ENCODE measurements around the gene MATCAP1. TPM values are rescaled to one million over a fixed set of nuclear protein-coding genes. Genes with fewer than 3 reads are reported as not detected.

Gene MATCAP1
- total and polyA plus RNA-seq, 2 of the 13 experiments (the other 11 are each of a cell fraction or from before 2014, with no cell fraction given), result 11.2 to 24.5 TPM

GRCh38 chr16:67227567-67227921, 43.8 kb upstream of the MATCAP1 start:
- BruUV-seq (replicated peaks), result no TSS peak
- Histone ChIP-seq H3K27ac (ENCODE audit: extremely low read length, insufficient read depth, low read length) (peak overlapping the region; percentile 55), H3K4me3 (replicated peaks in 1 of 3; ENCODE audit: insufficient read depth in 1 of 3, low read depth in 2 of 3, low read length in 3 of 3) (peak overlapping the region; percentile 97 to 100 (median 98)), H3K36me3 (replicated peaks in 1 of 2; ENCODE audit: control insufficient read depth in 1 of 2, insufficient read depth in 2 of 2, low read length in 2 of 2) (peaks cover 27 to 40% of the 10 kb centered on the region in 2 experiments), H2AFZ (ENCODE audit: low read length) (no peak overlapping the region), H3K27me3 (ENCODE audit: control insufficient read depth in 1 of 2, insufficient read depth in 2 of 2, low read length in 2 of 2) (peaks cover 0 to 4% of the 10 kb centered on the region in 2 experiments; a peak in 1 of 5 replicates), H4K20me1 (ENCODE audit: insufficient read depth, low read length) (no peaks in the 10 kb centered on the region; the same call in 1 of the 2 replicates), H3K79me2 (ENCODE audit: insufficient read depth, low read length) (peaks cover 17% of the 10 kb centered on the region), H3K9me3 (ENCODE audit: low read length) (no peaks in the 10 kb centered on the region), H3K4me2 (ENCODE audit: low read depth, low read length) (peak overlapping the region; percentile 99), H3K4me1 (ENCODE audit: insufficient read depth, low read length) (peaks cover 34% of the 10 kb centered on the region), H3K9ac (ENCODE audit: insufficient read depth, low read depth, low read length) (peak overlapping the region; percentile 98)
- ChIA-PET CTCF (ENCODE audit: low intra/inter-chr PET ratio, low total read pairs) (no interaction called here), POLR2A (interaction anchor here (1.2 to 3.2 kb wide), 12 partner anchors 8 to 204 kb away, joined by 4 to 71 read pairs (median 6); partner anchors contain the start of genes FHOD1, NOL3 and SLC9A5)
- in situ Hi-C loops (cut with HindIII; ENCODE audit: extremely low pct_ligation_motif_present, low pct_unique_long_range_greater_than_20kb), result no loop called here
- DNase-seq (ENCODE audit: low spot score), result no peak
- intact Hi-C loops (cut with micrococcal nuclease; ENCODE audit: unreplicated experiment), result loop anchor here (1.0 to 5.0 kb wide), 2 partner anchors 20 to 40 kb away; partner anchors contain the start of gene FHOD1
- 2% methylated on average over 12 of the region's 12 CpGs for WGBS (ENCODE audit: low lambda C conversion rate)
- no peak for FAIRE-seq
- ATAC-seq, result no peak
- no peak for TF ChIP-seq RELA (CRISPR knock-in tag; IDR thresholded peaks at IDR 0.05)
- no peak for TF ChIP-seq ZIK1 (CRISPR knock-in tag; IDR thresholded peaks at IDR 0.05; ENCODE audit: borderline replicate concordance, low read depth)
- TF ChIP-seq ZNF382 (CRISPR knock-in tag; IDR thresholded peaks at IDR 0.05; ENCODE audit: borderline replicate concordance), result no peak
- TF ChIP-seq HIC2 (CRISPR knock-in tag; IDR thresholded peaks at IDR 0.05; ENCODE audit: low read depth), result no peak
- no peak for TF ChIP-seq ZKSCAN5 (CRISPR knock-in tag; IDR thresholded peaks at IDR 0.05)
- 0 out of 2 replicates have a peak, but pooled peaks have one; percentile 0 for TF ChIP-seq ZNF501 (CRISPR knock-in tag; IDR thresholded peaks at IDR 0.05)
- TF ChIP-seq DNMT1 (CRISPR knock-in tag; IDR thresholded peaks at IDR 0.05), result no peak
- TF ChIP-seq AHR (CRISPR knock-in tag; IDR thresholded peaks at IDR 0.05), result no peak
- no peak for TF ChIP-seq REPIN1 (CRISPR knock-in tag; IDR thresholded peaks at IDR 0.05; ENCODE audit: borderline replicate concordance, low read depth)
- no peak for TF ChIP-seq PTBP1 (IDR thresholded peaks at IDR 0.05; ENCODE audit: low read depth, low read length, poor library complexity, severe bottlenecking)
- no peak for TF ChIP-seq ZNF20 (CRISPR knock-in tag; IDR thresholded peaks at IDR 0.05)
- TF ChIP-seq CSRNP2 (CRISPR knock-in tag; conservative IDR thresholded peaks at IDR 0.05; ENCODE audit: low read depth), result no peak
- TF ChIP-seq ZNF572 (CRISPR knock-in tag; IDR thresholded peaks at IDR 0.05), result 0 out of 2 replicates have a peak, but pooled peaks have one; percentile 10
- TF ChIP-seq TFAP4 (IDR thresholded peaks at IDR 0.05; ENCODE audit: borderline replicate concordance, low read depth), result no peak
- no peak for TF ChIP-seq KDM3A (CRISPR knock-in tag; IDR thresholded peaks at IDR 0.05; ENCODE audit: low read depth)
- no peak for TF ChIP-seq SOX13 (IDR thresholded peaks at IDR 0.05)
- TF ChIP-seq SOX13 (CRISPR knock-in tag; conservative IDR thresholded peaks at IDR 0.05 in 1 of 2, IDR thresholded peaks at IDR 0.05 in 1 of 2), result no peak
- TF ChIP-seq ZXDC (CRISPR knock-in tag; IDR thresholded peaks at IDR 0.05), result no peak
- TF ChIP-seq ZNF383 (CRISPR knock-in tag; IDR thresholded peaks at IDR 0.05; ENCODE audit: borderline replicate concordance), result no peak

Measured in HepG2 (cell line).